GM03348 (cell line): ENCODE results near the gene CTSE.

Source experiments
- DNase-seq: peaks from one replicate; pipeline ENCODE4 v3.0.0; 2012; ENCODE audit warnings: low spot score

Gene CTSE

GRCh38 chr1:205971082-205971481 lies 52.6 kb downstream of the CTSE start:
- no peak for DNase-seq

- DNase-seq = peak; percentile 19
Observed at GRCh38 chr1:205970486-205970885, 53.2 kb downstream of the CTSE start.

- DNase-seq = no peak
Observed at GRCh38 chr1:205969229-205969628, 54.5 kb downstream of the CTSE start.

GRCh38 chr1:205967554-205968335 lies 56.0 kb downstream of the CTSE start:
- DNase-seq = no peak

- no peak for DNase-seq
Observed at GRCh38 chr1:205965036-205965884, 58.4 kb downstream of the CTSE start.

GRCh38 chr1:205963352-205964155 lies 60.1 kb downstream of the CTSE start:
- DNase-seq = peak; percentile 81

- DNase-seq = peak; percentile 30
Observed at GRCh38 chr1:205962821-205963221, 60.9 kb downstream of the CTSE start.

GRCh38 chr1:205961991-205962820 lies 61.5 kb downstream of the CTSE start:
- peak; percentile 24 for DNase-seq

- DNase-seq = no peak
Observed at GRCh38 chr1:205961405-205961804, 62.3 kb downstream of the CTSE start.

- no peak for DNase-seq
Observed at GRCh38 chr1:205959789-205960188, 63.9 kb downstream of the CTSE start.
